Measurements from ENCODE around the gene RAB42.

The RAB42 gene

GRCh38 chr1:28591708-28592320 is at the start of gene RAB42:
TSS of gene RAB42 (plus strand) at chr1:28592265. CDS start at chr1:28592512, 247 bp downstream.
- Histone ChIP-seq H3K27me3 (ENCODE audit: control insufficient read depth in 1 of 2, insufficient read depth in 2 of 2, low read length in 2 of 2) (no peaks in the 10 kb centered on the region), H3K36me3 (ENCODE audit: control insufficient read depth in 2 of 2, insufficient read depth in 2 of 2, low read length in 2 of 2) (no peaks in the 10 kb centered on the region), H3K9ac (ENCODE audit: low read length in 2 of 2) (peak within 1 kb of the TSS in 1 of 2 donors; percentile 13), H3K27ac (ENCODE audit: low read length) (no peak within 1 kb of the TSS), H3K9me3 (ENCODE audit: control insufficient read depth in 2 of 2, low read length in 2 of 2) (no peaks in the 10 kb centered on the region), H3K4me1 (ENCODE audit: control insufficient read depth, insufficient read depth, low read length) (peaks cover 5% of the 10 kb centered on the region), H3K4me3 (ENCODE audit: low read length in 2 of 2) (peak within 1 kb of the TSS; percentile 60 to 67)

GRCh38 chr1:28545246-28545628 is 46.8 kb upstream of the RAB42 start:
- no peaks in the 10 kb centered on the region for H3K4me1 ChIP-seq (ENCODE audit: control insufficient read depth, insufficient read depth, low read length)
- H3K27me3 ChIP-seq (ENCODE audit: control insufficient read depth in 1 of 2, insufficient read depth in 2 of 2, low read length in 2 of 2), result no peaks in the 10 kb centered on the region
- no peak overlapping the region for H3K9ac ChIP-seq (ENCODE audit: low read length in 2 of 2)
- no peaks in the 10 kb centered on the region for H3K9me3 ChIP-seq (ENCODE audit: control insufficient read depth in 2 of 2, low read length in 2 of 2)
- no peaks in the 10 kb centered on the region for H3K36me3 ChIP-seq (ENCODE audit: control insufficient read depth in 2 of 2, insufficient read depth in 2 of 2, low read length in 2 of 2)
- no peak overlapping the region for H3K27ac ChIP-seq (ENCODE audit: low read length)
- no peak overlapping the region for H3K4me3 ChIP-seq (ENCODE audit: low read length in 2 of 2)

- H3K27ac ChIP-seq (ENCODE audit: low read length), result no peak overlapping the region
- H3K9ac ChIP-seq (ENCODE audit: low read length in 2 of 2), result no peak overlapping the region
- no peak overlapping the region for H3K4me3 ChIP-seq (ENCODE audit: low read length in 2 of 2)
- peaks cover 4% of the 10 kb centered on the region for H3K4me1 ChIP-seq (ENCODE audit: control insufficient read depth, insufficient read depth, low read length)
- no peaks in the 10 kb centered on the region for H3K36me3 ChIP-seq (ENCODE audit: control insufficient read depth in 2 of 2, insufficient read depth in 2 of 2, low read length in 2 of 2)
- no peaks in the 10 kb centered on the region for H3K9me3 ChIP-seq (ENCODE audit: control insufficient read depth in 2 of 2, low read length in 2 of 2)
- H3K27me3 ChIP-seq (ENCODE audit: control insufficient read depth in 1 of 2, insufficient read depth in 2 of 2, low read length in 2 of 2), result no peaks in the 10 kb centered on the region
Observed at GRCh38 chr1:28548318-28548717, 43.7 kb upstream of the RAB42 start.

- Histone ChIP-seq H3K4me1 (ENCODE audit: control insufficient read depth, insufficient read depth, low read length) (peaks cover 4% of the 10 kb centered on the region), H3K27ac (ENCODE audit: low read length) (no peak overlapping the region), H3K36me3 (ENCODE audit: control insufficient read depth in 2 of 2, insufficient read depth in 2 of 2, low read length in 2 of 2) (no peaks in the 10 kb centered on the region), H3K9me3 (ENCODE audit: control insufficient read depth in 2 of 2, low read length in 2 of 2) (no peaks in the 10 kb centered on the region), H3K4me3 (ENCODE audit: low read length in 2 of 2) (no peak overlapping the region), H3K9ac (ENCODE audit: low read length in 2 of 2) (no peak overlapping the region), H3K27me3 (ENCODE audit: control insufficient read depth in 1 of 2, insufficient read depth in 2 of 2, low read length in 2 of 2) (no peaks in the 10 kb centered on the region)
Observed at GRCh38 chr1:28551381-28551780, 40.7 kb upstream of the RAB42 start.

GRCh38 chr1:28552758-28553663 is 39.1 kb upstream of the RAB42 start, which contains the start of gene TRNAU1AP:
TSS of gene TRNAU1AP (plus strand) at chr1:28553085. CDS start at chr1:28553111, 26 bp downstream.
- H3K4me1 ChIP-seq (ENCODE audit: control insufficient read depth, insufficient read depth, low read length), result peaks cover 4% of the 10 kb centered on the region
- H3K27ac ChIP-seq (ENCODE audit: low read length), result peak within 1 kb of the TSS; percentile 82
- no peaks in the 10 kb centered on the region for H3K9me3 ChIP-seq (ENCODE audit: control insufficient read depth in 2 of 2, low read length in 2 of 2)
- H3K9ac ChIP-seq (ENCODE audit: low read length in 2 of 2), result peak within 1 kb of the TSS; percentile 95 to 97
- peaks cover 0 to 3% of the 10 kb centered on the region in 2 donors for H3K36me3 ChIP-seq (ENCODE audit: control insufficient read depth in 2 of 2, insufficient read depth in 2 of 2, low read length in 2 of 2)
- H3K27me3 ChIP-seq (ENCODE audit: control insufficient read depth in 1 of 2, insufficient read depth in 2 of 2, low read length in 2 of 2), result no peaks in the 10 kb centered on the region
- H3K4me3 ChIP-seq (ENCODE audit: low read length in 2 of 2), result peak within 1 kb of the TSS; percentile 90 to 99

GRCh38 chr1:28560886-28561285 is 31.2 kb upstream of the RAB42 start:
- no peaks in the 10 kb centered on the region for H3K27me3 ChIP-seq (ENCODE audit: control insufficient read depth in 1 of 2, insufficient read depth in 2 of 2, low read length in 2 of 2)
- no peak overlapping the region for H3K4me3 ChIP-seq (ENCODE audit: low read length in 2 of 2)
- no peaks in the 10 kb centered on the region for H3K9me3 ChIP-seq (ENCODE audit: control insufficient read depth in 2 of 2, low read length in 2 of 2)
- H3K4me1 ChIP-seq (ENCODE audit: control insufficient read depth, insufficient read depth, low read length), result no peaks in the 10 kb centered on the region
- no peak overlapping the region for H3K9ac ChIP-seq (ENCODE audit: low read length in 2 of 2)
- H3K36me3 ChIP-seq (ENCODE audit: control insufficient read depth in 2 of 2, insufficient read depth in 2 of 2, low read length in 2 of 2), result peaks cover 35 to 45% of the 10 kb centered on the region in 2 donors
- H3K27ac ChIP-seq (ENCODE audit: low read length), result no peak overlapping the region

- H3K4me1 ChIP-seq (ENCODE audit: control insufficient read depth, insufficient read depth, low read length), result no peaks in the 10 kb centered on the region
- no peak overlapping the region for H3K4me3 ChIP-seq (ENCODE audit: low read length in 2 of 2)
- H3K9ac ChIP-seq (ENCODE audit: low read length in 2 of 2), result no peak overlapping the region
- no peak overlapping the region for H3K27ac ChIP-seq (ENCODE audit: low read length)
- peaks cover 53 to 60% of the 10 kb centered on the region in 2 donors for H3K36me3 ChIP-seq (ENCODE audit: control insufficient read depth in 2 of 2, insufficient read depth in 2 of 2, low read length in 2 of 2)
- H3K9me3 ChIP-seq (ENCODE audit: control insufficient read depth in 2 of 2, low read length in 2 of 2), result no peaks in the 10 kb centered on the region
- no peaks in the 10 kb centered on the region for H3K27me3 ChIP-seq (ENCODE audit: control insufficient read depth in 1 of 2, insufficient read depth in 2 of 2, low read length in 2 of 2)
Observed at GRCh38 chr1:28564310-28564709, 27.8 kb upstream of the RAB42 start.

GRCh38 chr1:28565040-28565439 is 27.0 kb upstream of the RAB42 start:
- H3K9ac ChIP-seq (ENCODE audit: low read length in 2 of 2), result no peak overlapping the region

GRCh38 chr1:28565726-28566125 is 26.3 kb upstream of the RAB42 start:
- H3K27me3 ChIP-seq (ENCODE audit: control insufficient read depth in 1 of 2, insufficient read depth in 2 of 2, low read length in 2 of 2), result no peaks in the 10 kb centered on the region
- no peaks in the 10 kb centered on the region for H3K9me3 ChIP-seq (ENCODE audit: control insufficient read depth in 2 of 2, low read length in 2 of 2)
- peaks cover 47 to 51% of the 10 kb centered on the region in 2 donors for H3K36me3 ChIP-seq (ENCODE audit: control insufficient read depth in 2 of 2, insufficient read depth in 2 of 2, low read length in 2 of 2)
- no peak overlapping the region for H3K9ac ChIP-seq (ENCODE audit: low read length in 2 of 2)
- H3K4me1 ChIP-seq (ENCODE audit: control insufficient read depth, insufficient read depth, low read length), result no peaks in the 10 kb centered on the region
- no peak overlapping the region for H3K27ac ChIP-seq (ENCODE audit: low read length)
- no peak overlapping the region for H3K4me3 ChIP-seq (ENCODE audit: low read length in 2 of 2)

More at GRCh38 chr1:28565040-28565439, 27.0 kb upstream of the RAB42 start:
- Histone ChIP-seq H3K4me1 (ENCODE audit: control insufficient read depth, insufficient read depth, low read length) (no peaks in the 10 kb centered on the region), H3K9me3 (ENCODE audit: control insufficient read depth in 2 of 2, low read length in 2 of 2) (no peaks in the 10 kb centered on the region), H3K27ac (ENCODE audit: low read length) (no peak overlapping the region), H3K36me3 (ENCODE audit: control insufficient read depth in 2 of 2, insufficient read depth in 2 of 2, low read length in 2 of 2) (peaks cover 53 to 55% of the 10 kb centered on the region in 2 donors), H3K4me3 (ENCODE audit: low read length in 2 of 2) (no peak overlapping the region), H3K27me3 (ENCODE audit: control insufficient read depth in 1 of 2, insufficient read depth in 2 of 2, low read length in 2 of 2) (no peaks in the 10 kb centered on the region)

GRCh38 chr1:28566931-28567330 is 25.1 kb upstream of the RAB42 start:
- Histone ChIP-seq H3K27me3 (ENCODE audit: control insufficient read depth in 1 of 2, insufficient read depth in 2 of 2, low read length in 2 of 2) (no peaks in the 10 kb centered on the region), H3K4me1 (ENCODE audit: control insufficient read depth, insufficient read depth, low read length) (no peaks in the 10 kb centered on the region), H3K36me3 (ENCODE audit: control insufficient read depth in 2 of 2, insufficient read depth in 2 of 2, low read length in 2 of 2) (peaks cover 44 to 47% of the 10 kb centered on the region in 2 donors), H3K27ac (ENCODE audit: low read length) (no peak overlapping the region), H3K9ac (ENCODE audit: low read length in 2 of 2) (no peak overlapping the region), H3K4me3 (ENCODE audit: low read length in 2 of 2) (no peak overlapping the region), H3K9me3 (ENCODE audit: control insufficient read depth in 2 of 2, low read length in 2 of 2) (no peaks in the 10 kb centered on the region)

Data from stomach smooth muscle (tissue), 2 donors.